Chondrocyte (in vitro differentiated cells): ENCODE measurements around the gene CHST3. TPM values are rescaled to one million over a fixed set of nuclear protein-coding genes. Genes with fewer than 3 reads are reported as not detected.

Source experiments
- DNase-seq: peaks from one replicate; pipeline ENCODE4 v3.0.0; 2021; ENCODE audit warnings: mixed read lengths, low spot score
- H3K27ac Mint-ChIP-seq: one replicate; pipeline ENCODE4 v1.8.0; 2021; ENCODE audit warnings: mild to moderate bottlenecking, moderate library complexity, mixed read lengths; ENCODE audit not compliant: unreplicated experiment
- H3K27me3 Mint-ChIP-seq: 2 replicates; pipeline ENCODE4 v1.8.0; 2021; ENCODE audit warnings: low read depth, mixed read lengths
- H3K36me3 Mint-ChIP-seq: 2 replicates; pipeline ENCODE4 v1.8.0; 2021; ENCODE audit warnings: low read depth, mixed read lengths
- H3K4me1 Mint-ChIP-seq: 2 replicates; pipeline ENCODE4 v1.8.0; 2021; ENCODE audit warnings: low read depth, mild to moderate bottlenecking, mixed read lengths
- H3K4me3 Mint-ChIP-seq: one replicate; pipeline ENCODE4 v1.8.0; 2021; ENCODE audit warnings: mild to moderate bottlenecking, moderate library complexity, mixed read lengths; ENCODE audit not compliant: unreplicated experiment
- H3K9me3 Mint-ChIP-seq: 2 replicates; pipeline ENCODE4 v1.8.0; 2021; ENCODE audit warnings: low read depth, mixed read lengths
- CTCF ChIP-seq: fragments of 200-600 bp; sonication (generic); IDR thresholded peaks from 2 replicates; pipeline ENCODE4 v1.5.0; 2021; ENCODE audit warnings: antibody characterized with exemption, mild to moderate bottlenecking, moderate library complexity
- total RNA-seq: library from RNA; stranded (reverse); gene quantifications from 3 replicates; pipeline ENCODE4 v1.2.1, GENCODE V29; 2021

The CHST3 gene
- total RNA-seq, 1 donor from 2014 or later, result 63.2 TPM

- Mint-ChIP-seq H3K27ac (peak overlapping the region; percentile 83), H3K4me3 (peak overlapping the region; percentile 22), H3K9me3 (no peaks in the 10 kb centered on the region), H3K4me1 (peaks cover 87% of the 10 kb centered on the region), H3K27me3 (no peaks in the 10 kb centered on the region), H3K36me3 (peaks cover 4% of the 10 kb centered on the region)
- no peak for DNase-seq
- TF ChIP-seq CTCF, result no peak
These were observed 4.6 kb downstream of the CHST3 start for GRCh38 chr10:71968553-71969474.

- TF ChIP-seq CTCF, result no peak
- Mint-ChIP-seq H3K27me3 (no peaks in the 10 kb centered on the region), H3K9me3 (no peaks in the 10 kb centered on the region), H3K4me3 (no peak overlapping the region), H3K4me1 (peaks cover 98% of the 10 kb centered on the region), H3K36me3 (peaks cover 3% of the 10 kb centered on the region), H3K27ac (peak overlapping the region; percentile 51)
- no peak for DNase-seq
These were observed 5.7 kb downstream of the CHST3 start for GRCh38 chr10:71969929-71970328.

GRCh38 chr10:71970331-71970730 lies 6.1 kb downstream of the CHST3 start:
- Mint-ChIP-seq H3K9me3 (no peaks in the 10 kb centered on the region), H3K4me3 (no peak overlapping the region), H3K27me3 (no peaks in the 10 kb centered on the region), H3K36me3 (peaks cover 1% of the 10 kb centered on the region), H3K27ac (peak overlapping the region; percentile 58), H3K4me1 (peaks cover 98% of the 10 kb centered on the region)
- no peak for DNase-seq
- peak; percentile 61 for TF ChIP-seq CTCF

GRCh38 chr10:71970869-71971268 lies 6.7 kb downstream of the CHST3 start:
- Mint-ChIP-seq H3K27me3 (no peaks in the 10 kb centered on the region), H3K4me3 (no peak overlapping the region), H3K4me1 (peaks cover 98% of the 10 kb centered on the region), H3K27ac (peak overlapping the region; percentile 70), H3K9me3 (no peaks in the 10 kb centered on the region), H3K36me3 (peaks cover 1% of the 10 kb centered on the region)
- DNase-seq, result no peak
- TF ChIP-seq CTCF, result no peak

GRCh38 chr10:71971311-71971731 lies 7.1 kb downstream of the CHST3 start:
- H3K9me3 Mint-ChIP-seq, result no peaks in the 10 kb centered on the region
- TF ChIP-seq CTCF, result no peak
- peaks cover 1% of the 10 kb centered on the region for H3K36me3 Mint-ChIP-seq
- H3K27ac Mint-ChIP-seq, result peak overlapping the region; percentile 70
- no peaks in the 10 kb centered on the region for H3K27me3 Mint-ChIP-seq
- DNase-seq, result no peak
- peaks cover 98% of the 10 kb centered on the region for H3K4me1 Mint-ChIP-seq
- peak overlapping the region; percentile 10 for H3K4me3 Mint-ChIP-seq
